ENCODE results near the gene VPS29. TPM values are rescaled to one million over a fixed set of nuclear protein-coding genes. Genes with fewer than 3 reads are reported as not detected.

The VPS29 gene
- total and polyA plus RNA-seq, 2 of the 8 experiments (the other 6 are each of a cell fraction or from before 2014, with no cell fraction given): 59.0 to 74.6 TPM

DNA sequence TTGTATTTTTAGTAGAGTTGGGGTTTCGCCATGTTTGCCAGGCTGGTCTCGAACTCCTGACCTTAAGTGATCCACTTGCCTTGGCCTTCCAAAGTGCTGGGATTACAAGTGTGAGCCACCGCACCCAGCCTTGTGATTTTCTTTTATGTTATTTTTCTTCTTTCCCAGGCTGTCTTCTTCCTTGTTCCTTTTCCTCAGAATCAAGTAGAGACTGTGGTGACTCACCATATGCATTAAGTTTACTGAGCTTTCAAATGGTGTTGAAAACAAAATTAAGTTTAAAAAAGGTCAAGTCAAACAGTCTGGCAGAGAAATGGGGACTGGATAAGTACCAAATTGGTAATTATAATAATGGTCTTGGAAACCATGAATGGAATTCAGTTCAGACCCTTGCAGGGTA lies 57.5 kb downstream of the VPS29 start:
- Histone ChIP-seq H3K23me2 (ENCODE audit: low read depth, low read length) (no peaks in the 10 kb centered on the region), H3K4me3 (ENCODE audit: extremely low read depth in 1 of 4, insufficient read depth in 2 of 4, low read depth in 3 of 4, low read length in 4 of 4) (no peak overlapping the region), H4K91ac (replicated peaks; ENCODE audit: insufficient read length, low read length) (no peak overlapping the region), H3K79me1 (ENCODE audit: low read depth, low read length) (peaks cover 3% of the 10 kb centered on the region), H2BK5ac (ENCODE audit: low read depth, low read length) (no peak overlapping the region), H3K18ac (ENCODE audit: extremely low read depth, low read length) (no peak overlapping the region), H3K4me2 (ENCODE audit: insufficient read depth in 1 of 2, low read depth in 2 of 2, low read length in 2 of 2) (no peak overlapping the region), H3K27me3 (replicated peaks in 1 of 4; ENCODE audit: control insufficient read depth in 3 of 4, extremely low read depth in 1 of 4, insufficient read depth in 3 of 4, low read length in 3 of 4) (no peaks in the 10 kb centered on the region), H3K4me1 (replicated peaks in 1 of 4; ENCODE audit: control insufficient read depth in 3 of 4, insufficient read depth in 4 of 4, low read length in 3 of 4) (peaks cover 0 to 3% (median 0%) of the 10 kb centered on the region in 4 experiments; a peak in 1 of 7 replicates), H2BK120ac (replicated peaks; ENCODE audit: low read depth, low read length) (no peak overlapping the region), H4K20me1 (replicated peaks in 1 of 2; ENCODE audit: control insufficient read depth in 1 of 2, insufficient read depth in 2 of 2, low read length in 2 of 2) (no peaks in the 10 kb centered on the region), H3K79me2 (ENCODE audit: control insufficient read depth in 1 of 2, insufficient read depth in 2 of 2, low read length in 2 of 2) (peaks cover 0 to 20% of the 10 kb centered on the region in 2 experiments; a peak in 2 of 4 replicates), H3K9me3 (ENCODE audit: insufficient read depth in 2 of 2, low read depth in 1 of 2, low read length in 1 of 2) (no peaks in the 10 kb centered on the region), H3K9ac (replicated peaks in 1 of 4; ENCODE audit: extremely low read depth in 1 of 4, low read depth in 3 of 4, low read length in 3 of 4) (no peak overlapping the region), H2BK20ac (ENCODE audit: low read length) (no peak overlapping the region), H3K56ac (replicated peaks; ENCODE audit: insufficient read length, low read depth, low read length) (no peak overlapping the region), H2AFZ (ENCODE audit: low read length) (no peak overlapping the region), H2AK5ac (ENCODE audit: low read depth, low read length) (no peak overlapping the region), H3K14ac (ENCODE audit: insufficient read length) (no peak overlapping the region), H2BK12ac (ENCODE audit: low read depth, low read length) (no peak overlapping the region), H3K4ac (replicated peaks; ENCODE audit: insufficient read length, low read depth, low read length) (no peak overlapping the region), H4K5ac (ENCODE audit: insufficient read length, low read depth, low read length) (no peak overlapping the region), H4K8ac (ENCODE audit: extremely low read depth, insufficient read depth, low read length) (no peak overlapping the region), H2BK15ac (ENCODE audit: low read length) (no peak overlapping the region), H3K23ac (ENCODE audit: insufficient read length) (no peak overlapping the region), H3K27ac (ENCODE audit: low read depth, low read length) (no peak overlapping the region), H3K36me3 (ENCODE audit: control insufficient read depth in 2 of 4, insufficient read depth in 4 of 4, low read length in 3 of 4) (peaks cover 5 to 30% (median 19%) of the 10 kb centered on the region in 4 experiments)
- 95% methylated on average over 3 of the region's 3 CpGs; no CpG with 5 or more reads in 1 of the 2 experiments for WGBS, 2 experiments (ENCODE audit: extremely low coverage in 1 of 2, insufficient coverage in 1 of 2, insufficient read length in 1 of 2, insufficient replicate concordance in 2 of 2, low coverage in 1 of 2, low lambda C conversion rate in 2 of 2, missing lambda C conversion rate in 1 of 2)
- no peak for FAIRE-seq
- ChIA-PET POLR2A (ENCODE audit: partially characterized antibody) (interaction anchor here (1.5 kb wide), 1 partner anchor 13 kb away, joined by 4 read pairs; no protein-coding TSS in a partner anchor), CTCF (ENCODE audit: partially characterized antibody) (interaction anchor here (1.0 kb wide), 1 partner anchor 28 kb away, joined by 3 read pairs; no protein-coding TSS in a partner anchor)
- DNase-seq (ENCODE audit: low read depth in 1 of 2, low spot score in 2 of 2): no peak
- TF ChIP-seq HDAC2 (IDR thresholded peaks at IDR 0.05; ENCODE audit: borderline replicate concordance in 1 of 2, low read depth in 2 of 2, low read length in 2 of 2): no peak
- no peak for TF ChIP-seq KDM1A (IDR thresholded peaks at IDR 0.05; ENCODE audit: borderline replicate concordance, low read length)
- TF ChIP-seq BCL11A (IDR thresholded peaks at IDR 0.05; ENCODE audit: low read depth in 2 of 2, low read length in 2 of 2): no peak
- TF ChIP-seq YY1 (IDR thresholded peaks at IDR 0.05; ENCODE audit: low read depth, low read length): no peak
- no peak for TF ChIP-seq JUN (IDR thresholded peaks at IDR 0.05; ENCODE audit: low read depth, low read length)
- TF ChIP-seq, protein P1, sequence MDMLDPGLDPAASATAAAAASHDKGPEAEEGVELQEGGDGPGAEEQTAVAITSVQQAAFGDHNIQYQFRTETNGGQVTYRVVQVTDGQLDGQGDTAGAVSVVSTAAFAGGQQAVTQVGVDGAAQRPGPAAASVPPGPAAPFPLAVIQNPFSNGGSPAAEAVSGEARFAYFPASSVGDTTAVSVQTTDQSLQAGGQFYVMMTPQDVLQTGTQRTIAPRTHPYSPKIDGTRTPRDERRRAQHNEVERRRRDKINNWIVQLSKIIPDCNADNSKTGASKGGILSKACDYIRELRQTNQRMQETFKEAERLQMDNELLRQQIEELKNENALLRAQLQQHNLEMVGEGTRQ (IDR thresholded peaks at IDR 0.05; ENCODE audit: low read length): no peak
- no peak for TF ChIP-seq NANOG (IDR thresholded peaks at IDR 0.05; ENCODE audit: insufficient read depth, low read depth, low read length, poor library complexity, severe bottlenecking)
- no peak for TF ChIP-seq SIX5 (IDR thresholded peaks at IDR 0.05; ENCODE audit: low read depth, low read length)
- no peak for TF ChIP-seq RXRA (IDR thresholded peaks at IDR 0.05; ENCODE audit: insufficient read depth, low read depth, low read length)
- TF ChIP-seq GABPA (IDR thresholded peaks at IDR 0.05; ENCODE audit: borderline replicate concordance, insufficient read depth, low read length): no peak
- TF ChIP-seq SP2 (IDR thresholded peaks at IDR 0.05; ENCODE audit: low read length): no peak
- no peak for TF ChIP-seq MAFK (IDR thresholded peaks at IDR 0.05; ENCODE audit: low read depth, low read length)
